ENCODE data around the gene GTF2IRD1. TPM values are rescaled to one million over a fixed set of nuclear protein-coding genes. Genes with fewer than 3 reads are reported as not detected.

Gene GTF2IRD1
- total and polyA plus RNA-seq, 8 donors: 7.1 to 15.9 (median 9.9) TPM

DNA sequence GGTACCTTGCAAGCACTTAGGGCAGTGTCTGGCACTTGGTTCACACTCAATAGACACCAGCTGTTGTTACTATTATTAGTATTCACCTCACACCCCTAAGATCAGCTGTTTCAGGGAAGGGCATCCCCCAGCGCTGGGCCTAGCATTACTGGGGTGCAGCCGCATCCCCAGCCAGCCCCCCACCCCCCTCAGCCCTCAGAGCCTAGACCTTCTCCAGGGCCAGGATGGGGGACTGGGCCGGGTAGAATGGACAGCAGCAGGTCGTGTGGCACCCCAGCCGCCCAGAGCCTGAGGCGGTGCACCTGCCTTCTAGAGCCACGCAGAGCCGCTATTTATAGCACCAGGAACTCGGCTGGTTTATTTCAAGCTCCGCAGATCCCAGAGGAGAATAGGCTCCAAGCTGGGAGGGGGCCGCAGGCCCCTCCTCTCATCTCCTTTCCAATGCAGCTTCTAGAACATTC lies 60.5 kb downstream of the GTF2IRD1 start:
- 91 to 94% methylated on average over 11 of the region's 11 CpGs for WGBS, 2 donors
- ATAC-seq: peak in 2 of 4 donors; percentile 50 to 66
- no peak overlapping the region for H3K4me3 ChIP-seq
- peaks cover 0 to 18% (median 0%) of the 10 kb centered on the region in 3 donors for H3K36me3 ChIP-seq
- no peaks in the 10 kb centered on the region for H3K27me3 ChIP-seq
- DNase-seq: no peak
- intact Hi-C loops (cut with DNase I): no loop called here
- no peak for FAIRE-seq
- no peaks in the 10 kb centered on the region for H3K9me3 ChIP-seq
- H3K4me1 ChIP-seq: no peaks in the 10 kb centered on the region
- TF ChIP-seq, protein P1, sequence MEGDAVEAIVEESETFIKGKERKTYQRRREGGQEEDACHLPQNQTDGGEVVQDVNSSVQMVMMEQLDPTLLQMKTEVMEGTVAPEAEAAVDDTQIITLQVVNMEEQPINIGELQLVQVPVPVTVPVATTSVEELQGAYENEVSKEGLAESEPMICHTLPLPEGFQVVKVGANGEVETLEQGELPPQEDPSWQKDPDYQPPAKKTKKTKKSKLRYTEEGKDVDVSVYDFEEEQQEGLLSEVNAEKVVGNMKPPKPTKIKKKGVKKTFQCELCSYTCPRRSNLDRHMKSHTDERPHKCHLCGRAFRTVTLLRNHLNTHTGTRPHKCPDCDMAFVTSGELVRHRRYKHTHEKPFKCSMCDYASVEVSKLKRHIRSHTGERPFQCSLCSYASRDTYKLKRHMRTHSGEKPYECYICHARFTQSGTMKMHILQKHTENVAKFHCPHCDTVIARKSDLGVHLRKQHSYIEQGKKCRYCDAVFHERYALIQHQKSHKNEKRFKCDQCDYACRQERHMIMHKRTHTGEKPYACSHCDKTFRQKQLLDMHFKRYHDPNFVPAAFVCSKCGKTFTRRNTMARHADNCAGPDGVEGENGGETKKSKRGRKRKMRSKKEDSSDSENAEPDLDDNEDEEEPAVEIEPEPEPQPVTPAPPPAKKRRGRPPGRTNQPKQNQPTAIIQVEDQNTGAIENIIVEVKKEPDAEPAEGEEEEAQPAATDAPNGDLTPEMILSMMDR (IDR thresholded peaks at IDR 0.05): no peak
- H3K27ac ChIP-seq: no peak overlapping the region

DNA sequence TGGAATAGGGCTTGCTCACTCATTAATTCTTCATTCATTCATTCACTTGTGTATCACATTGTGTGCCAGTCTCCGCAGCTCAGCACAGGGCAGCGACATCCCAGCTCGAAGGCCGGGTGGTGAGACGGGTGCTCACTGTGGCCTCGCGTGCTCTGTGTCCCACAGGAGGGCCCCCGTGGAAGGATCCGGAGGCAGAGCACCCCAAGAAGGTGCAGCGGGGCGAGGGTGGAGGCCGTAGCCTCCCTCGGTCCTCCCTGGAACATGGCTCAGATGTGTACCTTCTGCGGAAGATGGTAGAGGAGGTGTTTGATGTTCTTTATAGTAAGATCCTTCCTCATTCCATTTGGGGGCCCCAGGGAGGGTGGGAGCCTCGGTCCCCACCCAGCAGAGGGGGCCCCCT lies 61.6 kb downstream of the GTF2IRD1 start:
- no peaks in the 10 kb centered on the region for H3K27me3 ChIP-seq
- H3K36me3 ChIP-seq: peaks cover 0 to 18% (median 0%) of the 10 kb centered on the region in 3 donors
- H3K9me3 ChIP-seq: no peaks in the 10 kb centered on the region
- ATAC-seq (no peak), DNase-seq (no peak), FAIRE-seq (no peak)
- no peak overlapping the region for H3K4me3 ChIP-seq
- TF ChIP-seq, protein P1 (IDR thresholded peaks at IDR 0.05): no peak
- no peak overlapping the region for H3K27ac ChIP-seq
- no peaks in the 10 kb centered on the region for H3K4me1 ChIP-seq
- intact Hi-C loops (cut with DNase I): no loop called here
- 92% methylated on average over 12 to 15 of the region's 15 CpGs for WGBS, 2 donors

DNA sequence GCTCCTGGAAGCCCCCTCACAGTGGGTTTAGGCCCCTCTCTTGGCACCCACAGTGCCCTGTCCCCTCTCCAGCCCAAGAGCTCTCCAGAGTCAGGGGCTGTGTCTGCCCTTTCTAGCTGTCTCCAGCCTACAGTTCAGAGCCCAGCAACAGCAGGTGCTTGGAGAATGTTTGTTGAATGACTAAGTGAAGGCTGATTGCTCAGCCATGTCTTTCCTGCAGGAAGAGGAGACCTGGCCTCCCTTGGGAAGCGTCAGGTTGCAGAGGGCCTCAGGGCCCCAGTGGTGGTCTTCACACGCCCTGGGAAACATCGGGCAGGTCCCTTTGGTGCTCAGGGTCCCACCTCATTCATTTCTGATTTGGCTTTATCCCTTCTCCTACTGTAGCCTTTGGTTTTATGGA lies 62.5 kb downstream of the GTF2IRD1 start:
- ATAC-seq: no peak
- intact Hi-C loops (cut with DNase I): no loop called here
- Histone ChIP-seq H3K9me3 (no peaks in the 10 kb centered on the region), H3K27me3 (no peaks in the 10 kb centered on the region), H3K36me3 (peaks cover 0 to 23% (median 0%) of the 10 kb centered on the region in 3 donors), H3K4me1 (no peaks in the 10 kb centered on the region), H3K4me3 (no peak overlapping the region), H3K27ac (no peak overlapping the region)
- no peak for DNase-seq
- no peak for FAIRE-seq
- TF ChIP-seq, protein P1 (IDR thresholded peaks at IDR 0.05): no peak
- 92 to 93% methylated on average over 3 of the region's 3 CpGs for WGBS, 2 donors

DNA sequence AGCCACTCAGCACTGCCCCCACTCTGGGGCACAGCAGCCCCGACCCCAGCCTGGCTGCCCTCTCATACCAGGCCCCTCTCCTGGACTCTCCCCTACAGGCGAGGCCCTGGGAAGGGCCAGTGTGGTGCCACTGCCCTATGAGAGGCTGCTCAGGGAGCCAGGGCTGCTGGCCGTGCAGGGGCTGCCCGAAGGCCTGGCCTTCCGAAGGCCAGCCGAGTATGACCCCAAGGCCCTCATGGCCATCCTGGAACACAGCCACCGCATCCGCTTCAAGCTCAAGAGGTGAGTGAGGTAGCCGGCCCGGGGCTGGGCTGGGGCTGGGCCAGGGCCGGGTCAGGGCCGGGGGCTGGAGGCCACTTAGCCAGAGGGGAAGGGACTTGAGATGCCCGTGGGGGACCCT lies 64.3 kb downstream of the GTF2IRD1 start:
- 94 to 95% methylated on average over 13 of the region's 13 CpGs for WGBS, 2 donors
- Histone ChIP-seq H3K36me3 (peaks cover 0 to 28% (median 0%) of the 10 kb centered on the region in 3 donors), H3K27ac (no peak overlapping the region), H3K4me1 (no peaks in the 10 kb centered on the region), H3K4me3 (no peak overlapping the region), H3K27me3 (no peaks in the 10 kb centered on the region), H3K9me3 (no peaks in the 10 kb centered on the region)
- FAIRE-seq: no peak
- TF ChIP-seq, protein P1 (IDR thresholded peaks at IDR 0.05): no peak
- ATAC-seq: no peak
- peak in 1 of 6 donors; percentile 75 for DNase-seq
- intact Hi-C loops (cut with DNase I): no loop called here

DNA sequence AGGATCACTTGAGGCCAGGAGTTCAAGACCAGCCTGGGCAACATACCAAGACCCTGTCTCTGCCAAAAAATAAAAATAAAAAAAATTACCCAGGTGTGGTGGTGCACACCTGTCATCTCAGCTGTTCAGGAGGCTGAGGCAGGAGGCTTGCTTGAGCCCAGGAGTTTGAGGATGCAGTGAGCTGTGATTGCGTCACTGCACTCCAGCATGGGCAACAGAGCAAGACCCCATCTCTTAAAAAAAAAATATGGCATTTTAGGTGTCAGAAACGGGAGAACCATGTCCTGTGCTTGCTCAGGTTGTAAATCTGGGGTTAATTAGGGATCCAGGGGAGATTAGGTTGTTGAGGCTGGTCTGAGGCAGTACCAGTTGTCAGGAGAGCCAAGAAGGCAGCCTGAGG lies 64.9 kb downstream of the GTF2IRD1 start:
- intact Hi-C loops (cut with DNase I): no loop called here

More for the DNA sequence above, 64.9 kb downstream of the GTF2IRD1 start:
- Histone ChIP-seq H3K36me3 (peaks cover 0 to 28% (median 0%) of the 10 kb centered on the region in 3 donors), H3K27ac (no peak overlapping the region), H3K27me3 (no peaks in the 10 kb centered on the region), H3K4me1 (no peaks in the 10 kb centered on the region), H3K4me3 (no peak overlapping the region), H3K9me3 (no peaks in the 10 kb centered on the region)
- ATAC-seq (no peak), FAIRE-seq (no peak), DNase-seq (no peak)
- TF ChIP-seq, protein P1 (IDR thresholded peaks at IDR 0.05): no peak
- 88 to 94% methylated on average over 2 of the region's 2 CpGs for WGBS, 2 donors
